ENCODE data around the gene ASXL2.

ASXL2 gene

GRCh38 chr2:25692737-25693445, 185.4 kb downstream of the ASXL2 start:
- Histone ChIP-seq H2AFZ (ENCODE audit: low read length) (no peak overlapping the region), H3K4me3 (ENCODE audit: low read length) (no peak overlapping the region), H3K27ac (ENCODE audit: low read length) (no peak overlapping the region), H3K79me2 (ENCODE audit: low read length) (no peaks in the 10 kb centered on the region), H3K4me1 (ENCODE audit: low read length) (peaks cover 2% of the 10 kb centered on the region; the same call in 1 of the 2 replicates), H3K9me3 (replicated peaks; ENCODE audit: insufficient read depth, low read length) (no peaks in the 10 kb centered on the region), H3K4me2 (ENCODE audit: low read depth, low read length) (no peak overlapping the region), H4K20me1 (ENCODE audit: insufficient read depth, low read length) (no peaks in the 10 kb centered on the region), H3K9me2 (replicated peaks; ENCODE audit: insufficient read depth, low read length) (no peaks in the 10 kb centered on the region), H3K36me3 (replicated peaks; ENCODE audit: insufficient read depth, low read length) (no peaks in the 10 kb centered on the region), H3K9ac (ENCODE audit: low read length) (no peak overlapping the region), H3K27me3 (replicated peaks; ENCODE audit: insufficient read depth, low read length) (no peaks in the 10 kb centered on the region), H3F3A (ENCODE audit: insufficient read depth, low read length) (no peaks in the 10 kb centered on the region)
- TF ChIP-seq EZH2phosphoT487 (IDR thresholded peaks at IDR 0.05; ENCODE audit: low read length) (no peak), EZH2 (optimal IDR thresholded peaks at IDR 0.05; ENCODE audit: low read depth, low read length) (no peak), CTCF (IDR thresholded peaks at IDR 0.05; ENCODE audit: low read length) (no peak)
- no peak for DNase-seq

GRCh38 chr2:25692143-25692542, 186.1 kb downstream of the ASXL2 start:
- Histone ChIP-seq H3K9me3 (replicated peaks; ENCODE audit: insufficient read depth, low read length) (no peaks in the 10 kb centered on the region), H3K79me2 (ENCODE audit: low read length) (no peaks in the 10 kb centered on the region), H3K27me3 (replicated peaks; ENCODE audit: insufficient read depth, low read length) (no peaks in the 10 kb centered on the region), H3K9me2 (replicated peaks; ENCODE audit: insufficient read depth, low read length) (no peaks in the 10 kb centered on the region), H2AFZ (ENCODE audit: low read length) (no peak overlapping the region), H3K36me3 (replicated peaks; ENCODE audit: insufficient read depth, low read length) (no peaks in the 10 kb centered on the region), H3K4me3 (ENCODE audit: low read length) (no peak overlapping the region), H3K27ac (ENCODE audit: low read length) (no peak overlapping the region), H3F3A (ENCODE audit: insufficient read depth, low read length) (no peaks in the 10 kb centered on the region), H3K4me1 (ENCODE audit: low read length) (peaks cover 7% of the 10 kb centered on the region), H3K9ac (ENCODE audit: low read length) (no peak overlapping the region), H4K20me1 (ENCODE audit: insufficient read depth, low read length) (no peaks in the 10 kb centered on the region), H3K4me2 (ENCODE audit: low read depth, low read length) (no peak overlapping the region)
- TF ChIP-seq EZH2phosphoT487 (IDR thresholded peaks at IDR 0.05; ENCODE audit: low read length) (no peak), EZH2 (optimal IDR thresholded peaks at IDR 0.05; ENCODE audit: low read depth, low read length) (no peak), CTCF (IDR thresholded peaks at IDR 0.05; ENCODE audit: low read length) (no peak)
- no peak for DNase-seq

- Histone ChIP-seq H2AFZ (ENCODE audit: low read length) (no peak overlapping the region), H3K9me2 (replicated peaks; ENCODE audit: insufficient read depth, low read length) (no peaks in the 10 kb centered on the region), H3K27me3 (replicated peaks; ENCODE audit: insufficient read depth, low read length) (no peaks in the 10 kb centered on the region), H3K9me3 (replicated peaks; ENCODE audit: insufficient read depth, low read length) (no peaks in the 10 kb centered on the region), H3K4me3 (ENCODE audit: low read length) (no peak overlapping the region), H3K36me3 (replicated peaks; ENCODE audit: insufficient read depth, low read length) (no peaks in the 10 kb centered on the region), H3K27ac (ENCODE audit: low read length) (no peak overlapping the region), H3K4me1 (ENCODE audit: low read length) (peaks cover 7% of the 10 kb centered on the region), H4K20me1 (ENCODE audit: insufficient read depth, low read length) (no peaks in the 10 kb centered on the region), H3K4me2 (ENCODE audit: low read depth, low read length) (no peak overlapping the region), H3K79me2 (ENCODE audit: low read length) (no peaks in the 10 kb centered on the region), H3F3A (ENCODE audit: insufficient read depth, low read length) (no peaks in the 10 kb centered on the region), H3K9ac (ENCODE audit: low read length) (no peak overlapping the region)
- no peak for TF ChIP-seq EZH2 (optimal IDR thresholded peaks at IDR 0.05; ENCODE audit: low read depth, low read length)
- no peak for TF ChIP-seq EZH2phosphoT487 (IDR thresholded peaks at IDR 0.05; ENCODE audit: low read length)
- TF ChIP-seq CTCF (IDR thresholded peaks at IDR 0.05; ENCODE audit: low read length): no peak
- DNase-seq: no peak
These were observed 188.2 kb downstream of the ASXL2 start for GRCh38 chr2:25690058-25690457.
